A549 (cell line): ENCODE results near the gene RFX3. TPM values are rescaled to one million over a fixed set of nuclear protein-coding genes. Genes with fewer than 3 reads are reported as not detected.
A peak's percentile ranks its signal among the peaks of the same experiment; 100 is the strongest.

Source experiments
- ATAC-seq, 2 experiments: fragments of 200-7000 bp in 1 of 2; fragments of >200 bp in 1 of 2; cut with Nextera tagmentation in 1 of 2; cut with Tn5 transposase in 1 of 2; 3 replicates each; pipeline versions ENCODE4 v1.8.0 to v1.9.1; 2018 to 2020; ENCODE audit warnings: mild to moderate bottlenecking in 1 of 2, moderate library complexity in 1 of 2
- CTCF ChIA-PET: fragments of 300-600 bp; sonication (Branson Sonifier 250); formaldehyde crosslinking; extraction: SDS; loops from one replicate; lab custom pipeline; 2021; ENCODE audit warnings: antibody characterized with exemption, inconsistent platforms; lab: Yijun Ruan, JAX
- POLR2A ChIA-PET: fragments of 350-600 bp; formaldehyde crosslinking; extraction: SDS; loops from one replicate; lab custom pipeline; 2021; ENCODE audit warnings: antibody characterized with exemption, inconsistent platforms; lab: Yijun Ruan, JAX
- DNase-seq, 2 experiments: peaks; one replicate each; pipeline versions ENCODE4 v3.0.0 to v3.0.0-alpha.2; 2011 to 2016; ENCODE audit warnings: low read depth in 1 of 2, low spot score in 1 of 2
- FAIRE-seq: peaks from 2 replicates; lab custom pipeline; 2011; peaks lifted over from hg19 to GRCh38; lab: Jason Lieb, UNC
- H3K27ac ChIP-seq, 2 experiments: fragments of >200 bp; sonication (Bioruptor Twin); formaldehyde crosslinking; 3 replicates each; pipeline ENCODE4 v1.5.1; 2016 to 2017
- H3K4me1 ChIP-seq: fragments of >200 bp; sonication (Bioruptor Twin); formaldehyde crosslinking; 3 replicates; pipeline ENCODE4 v1.6.1; 2016
- H3K4me2 ChIP-seq: fragments of >200 bp; sonication (Bioruptor Twin); formaldehyde crosslinking; 3 replicates; pipeline ENCODE4 v1.6.1; 2016
- H3K4me3 ChIP-seq: fragments of >200 bp; sonication (Bioruptor Twin); formaldehyde crosslinking; 3 replicates; pipeline ENCODE4 v1.5.1; 2016
- H3K9me3 ChIP-seq: fragments of >200 bp; sonication (Bioruptor Twin); formaldehyde crosslinking; 3 replicates; pipeline ENCODE4 v1.6.1; 2016
- BHLHE40 ChIP-seq: IDR thresholded peaks from 2 replicates; pipeline ENCODE4 v1.6.1; 2012; ENCODE audit warnings: low read depth, low read length, inconsistent platforms
- CEBPB ChIP-seq, 2 experiments: fragments of >200 bp in 1 of 2; sonication (Bioruptor Twin) in 1 of 2; formaldehyde crosslinking in 1 of 2; IDR thresholded peaks; 2 replicates each; pipeline ENCODE4 v1.6.1; 2012 to 2016
- CHD4 ChIP-seq: fragments of 200-600 bp; sonication (generic); IDR thresholded peaks from 2 replicates; pipeline ENCODE4 v1.6.1; 2016; ENCODE audit warnings: antibody characterized with exemption, mild to moderate bottlenecking, borderline replicate concordance
- EHMT2 ChIP-seq: fragments of 200-600 bp; sonication (generic); IDR thresholded peaks from 2 replicates; pipeline ENCODE4 v1.6.1; 2016; ENCODE audit warnings: antibody characterized with exemption, low read depth, mild to moderate bottlenecking, moderate library complexity
- ESRRA ChIP-seq: fragments of 150-350 bp; IDR thresholded peaks from 2 replicates; pipeline ENCODE4 v1.6.1; 2014; ENCODE audit warnings: mild to moderate bottlenecking, low read length, borderline replicate concordance
- FOSB ChIP-seq: fragments of 250-450 bp; sonication (Bioruptor Pico); IDR thresholded peaks from 2 replicates; pipeline ENCODE4 v1.5.0; 2020; ENCODE audit warnings: mild to moderate bottlenecking, moderate library complexity
- FOXS1 ChIP-seq: fragments of 250-450 bp; sonication (Bioruptor Pico); IDR thresholded peaks from 2 replicates; pipeline ENCODE4 v1.5.0; 2020; ENCODE audit warnings: mild to moderate bottlenecking, moderate library complexity
- GATA3 ChIP-seq: IDR thresholded peaks from 2 replicates; pipeline ENCODE4 v1.6.1; 2012; ENCODE audit warnings: borderline replicate concordance
- HEYL ChIP-seq: fragments of 250-450 bp; sonication (Bioruptor Pico); IDR thresholded peaks from 2 replicates; pipeline ENCODE4 v1.8.0; 2021; ENCODE audit warnings: mild to moderate bottlenecking, moderate library complexity
- HOXB13 ChIP-seq: fragments of 250-450 bp; sonication (Bioruptor Pico); IDR thresholded peaks from 2 replicates; pipeline ENCODE4 v1.5.0; 2020; ENCODE audit warnings: low read depth, mild to moderate bottlenecking, moderate library complexity
- JUN ChIP-seq, 2 experiments: fragments of >200 bp; sonication (Bioruptor Twin); formaldehyde crosslinking; IDR thresholded peaks; 2 replicates in 1 of 2; 3 replicates in 1 of 2; pipeline ENCODE4 v1.6.1; 2016 to 2017
- KDM1A ChIP-seq: fragments of 200-600 bp; sonication (generic); IDR thresholded peaks from 2 replicates; pipeline ENCODE4 v1.6.1; 2016; ENCODE audit warnings: low read depth, mild to moderate bottlenecking
- KDM5A ChIP-seq: fragments of 200-600 bp; sonication (generic); IDR thresholded peaks from 2 replicates; pipeline ENCODE4 v1.6.1; 2016; ENCODE audit warnings: antibody characterized with exemption, mild to moderate bottlenecking
- NFE2L2 ChIP-seq: fragments of 150-350 bp; conservative IDR thresholded peaks from 2 replicates; pipeline ENCODE4 v1.6.1; 2014; ENCODE audit warnings: low read length
- NR3C1 ChIP-seq: fragments of >200 bp; sonication (Bioruptor Twin); formaldehyde crosslinking; IDR thresholded peaks from 3 replicates; pipeline ENCODE4 v1.6.1; 2017
- PHF8 ChIP-seq: fragments of 200-600 bp; sonication (generic); IDR thresholded peaks from 2 replicates; pipeline ENCODE4 v1.6.1; 2016; ENCODE audit warnings: low read depth, mild to moderate bottlenecking, antibody characterized with exemption, moderate library complexity, borderline replicate concordance
- POLR2A ChIP-seq: IDR thresholded peaks from 2 replicates; pipeline ENCODE4 v1.6.1; 2012; ENCODE audit warnings: mild to moderate bottlenecking, low read length
- RARB ChIP-seq: fragments of 250-450 bp; sonication (Bioruptor Pico); IDR thresholded peaks from 2 replicates; pipeline ENCODE4 v1.8.0; 2021; ENCODE audit warnings: mild to moderate bottlenecking, moderate library complexity
- RCOR1 ChIP-seq: fragments of 150-350 bp; IDR thresholded peaks from 2 replicates; pipeline ENCODE4 v1.6.1; 2014; ENCODE audit warnings: antibody characterized with exemption, low read length, low read depth
- RFX5 ChIP-seq: fragments of 450-650 bp; IDR thresholded peaks from 2 replicates; pipeline ENCODE4 v1.7.1; 2014; ENCODE audit warnings: antibody characterized with exemption, mild to moderate bottlenecking, moderate library complexity
- SMC3 ChIP-seq: fragments of >200 bp; sonication (Bioruptor Twin); formaldehyde crosslinking; IDR thresholded peaks from 3 replicates; pipeline ENCODE4 v1.6.1; 2018; ENCODE audit warnings: inconsistent platforms
- ZC3H11A ChIP-seq: fragments of 450-650 bp; IDR thresholded peaks from 2 replicates; pipeline ENCODE4 v1.6.1; 2014; ENCODE audit warnings: antibody characterized with exemption, mild to moderate bottlenecking
- WGBS: methylation state at CpG from one replicate; pipeline ENCODE4 v1.1.6; 2017; ENCODE audit errors: missing lambda C conversion rate; 5-methylcytosine and 5-hydroxymethylcytosine counted together
- polyA plus RNA-seq, 4 experiments: library from polyadenylated mRNA; depleted of rRNA in 3 of 4; stranded (reverse); fragments of >200 nt; fragmentation: RNase III in 1 of 4; extraction: RNeasy Plus Mini Kit Qiagen cat#74134 plus additional on column Dnase treatment in 1 of 4; gene quantifications; 2 replicates in 3 of 4; 3 replicates in 1 of 4; pipeline ENCODE4 v1.2.3, GENCODE V29; 2011 to 2017
- TF ChIP-seq, protein P1 (sequence below): IDR thresholded peaks from 2 replicates; pipeline ENCODE4 v1.6.1; 2012; ENCODE audit warnings: low read depth, borderline replicate concordance
- TF ChIP-seq, protein P2 (sequence below): IDR thresholded peaks from 2 replicates; pipeline ENCODE4 v1.6.1; 2012
- TF ChIP-seq, protein P3 (sequence below): IDR thresholded peaks from 2 replicates; pipeline ENCODE4 v1.6.1; 2012
- TF ChIP-seq, protein P4 (sequence below): fragments of >200 bp; sonication (Bioruptor Twin); formaldehyde crosslinking; IDR thresholded peaks from 2 replicates; pipeline ENCODE4 v1.6.1; 2016

RFX3 gene
- polyA plus RNA-seq, 2 of the 4 experiments (the other 2 are of a cell fraction) = 1.3 to 7.9 TPM

DNA sequence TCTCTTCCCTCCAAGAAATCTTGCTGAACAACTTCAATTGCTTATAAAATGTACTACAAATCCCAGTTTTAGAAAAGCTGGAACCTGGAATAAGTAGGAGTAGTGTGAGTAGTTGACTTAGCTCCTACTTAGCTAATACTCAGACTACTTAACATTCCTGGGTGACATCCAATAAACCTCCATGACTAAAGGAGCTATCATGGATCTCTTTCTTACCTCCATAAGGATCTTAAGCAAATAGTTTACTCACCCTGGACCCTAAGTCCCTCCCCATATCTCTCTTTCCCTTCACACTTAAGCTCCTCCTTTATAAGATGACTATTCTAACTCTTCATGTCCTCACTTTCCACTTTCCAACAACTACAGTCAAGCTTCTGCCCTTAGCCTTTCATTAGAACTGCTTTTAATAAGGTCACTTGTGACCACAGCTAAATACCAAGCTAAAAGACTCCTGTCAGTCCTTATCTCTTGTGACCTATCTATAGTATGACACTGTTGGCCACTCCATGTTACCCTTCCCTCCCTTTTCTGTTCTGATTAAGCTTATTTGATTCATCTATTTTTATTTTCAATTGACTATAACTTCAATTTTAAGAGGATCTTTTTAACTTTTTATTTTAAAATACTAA, 194.9 kb downstream of the RFX3 start:
- CTCF ChIA-PET = interaction anchor here (0.8 to 1.4 kb wide), 5 partner anchors 13 to 1037 kb away, joined by 3 to 4 read pairs (median 3); no protein-coding TSS in a partner anchor
- FAIRE-seq (no peak), ATAC-seq (peak; percentile 77), DNase-seq (peak; percentile 6 to 37)
- no peaks in the 10 kb centered on the region for H3K9me3 ChIP-seq
- no peak overlapping the region for H3K27ac ChIP-seq
- peaks cover 12% of the 10 kb centered on the region; the same call in 2 of the 3 replicates for H3K4me1 ChIP-seq
- H3K4me3 ChIP-seq = no peak overlapping the region
- POLR2A ChIA-PET = no interaction called here
- TF ChIP-seq RCOR1 = no peak
- no peak for TF ChIP-seq HOXB13
- no peak for TF ChIP-seq KDM5A
- no peak for TF ChIP-seq KDM1A
- no peak for TF ChIP-seq ESRRA
- TF ChIP-seq, protein P1, sequence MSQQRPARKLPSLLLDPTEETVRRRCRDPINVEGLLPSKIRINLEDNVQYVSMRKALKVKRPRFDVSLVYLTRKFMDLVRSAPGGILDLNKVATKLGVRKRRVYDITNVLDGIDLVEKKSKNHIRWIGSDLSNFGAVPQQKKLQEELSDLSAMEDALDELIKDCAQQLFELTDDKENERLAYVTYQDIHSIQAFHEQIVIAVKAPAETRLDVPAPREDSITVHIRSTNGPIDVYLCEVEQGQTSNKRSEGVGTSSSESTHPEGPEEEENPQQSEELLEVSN = no peak
- no peak for TF ChIP-seq JUN (IDR thresholded peaks at IDR 0.05)
- no peak for TF ChIP-seq EHMT2
- TF ChIP-seq, protein P2, sequence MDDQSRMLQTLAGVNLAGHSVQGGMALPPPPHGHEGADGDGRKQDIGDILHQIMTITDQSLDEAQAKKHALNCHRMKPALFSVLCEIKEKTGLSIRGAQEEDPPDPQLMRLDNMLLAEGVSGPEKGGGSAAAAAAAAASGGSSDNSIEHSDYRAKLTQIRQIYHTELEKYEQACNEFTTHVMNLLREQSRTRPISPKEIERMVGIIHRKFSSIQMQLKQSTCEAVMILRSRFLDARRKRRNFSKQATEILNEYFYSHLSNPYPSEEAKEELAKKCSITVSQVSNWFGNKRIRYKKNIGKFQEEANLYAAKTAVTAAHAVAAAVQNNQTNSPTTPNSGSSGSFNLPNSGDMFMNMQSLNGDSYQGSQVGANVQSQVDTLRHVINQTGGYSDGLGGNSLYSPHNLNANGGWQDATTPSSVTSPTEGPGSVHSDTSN = no peak
- TF ChIP-seq NR3C1 = no peak
- TF ChIP-seq ZC3H11A = no peak
- TF ChIP-seq CHD4 = no peak
- H3K4me2 ChIP-seq = no peak overlapping the region

DNA sequence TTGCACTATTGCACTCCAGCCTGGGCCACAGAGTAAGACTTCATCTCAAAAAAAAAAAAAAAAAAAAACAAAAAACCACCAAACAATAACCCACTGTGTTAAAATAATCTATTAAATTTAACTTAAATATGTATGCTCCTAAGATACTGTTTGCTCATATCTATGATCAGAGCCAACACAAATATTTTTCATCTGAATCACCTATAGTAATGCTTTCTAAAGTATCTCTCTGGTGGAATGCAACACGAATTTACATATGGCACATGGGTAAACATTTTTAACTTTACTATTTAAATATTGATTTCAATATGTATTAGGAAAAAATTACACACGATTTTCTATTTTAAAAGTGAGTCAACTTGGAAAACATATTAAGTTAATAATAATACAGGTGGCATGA, 196.4 kb downstream of the RFX3 start:
- no peak for ATAC-seq
- CTCF ChIA-PET = interaction anchor here (1.4 kb wide), 1 partner anchor 1038 kb away, joined by 3 read pairs; no protein-coding TSS in a partner anchor
- TF ChIP-seq FOSB (no peak), NFE2L2 (no peak), RFX5 (no peak), POLR2A (no peak), GATA3 (no peak), ESRRA (no peak), SMC3 (no peak), PHF8 (no peak), FOXS1 (CRISPR knock-in tag) (no peak), RARB (CRISPR knock-in tag) (no peak), BHLHE40 (no peak), ZC3H11A (no peak), HEYL (CRISPR knock-in tag) (no peak), CEBPB (IDR thresholded peaks at IDR 0.05) (no peak)
- TF ChIP-seq, protein P3, sequence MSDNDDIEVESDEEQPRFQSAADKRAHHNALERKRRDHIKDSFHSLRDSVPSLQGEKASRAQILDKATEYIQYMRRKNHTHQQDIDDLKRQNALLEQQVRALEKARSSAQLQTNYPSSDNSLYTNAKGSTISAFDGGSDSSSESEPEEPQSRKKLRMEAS = no peak
- TF ChIP-seq, protein P4, sequence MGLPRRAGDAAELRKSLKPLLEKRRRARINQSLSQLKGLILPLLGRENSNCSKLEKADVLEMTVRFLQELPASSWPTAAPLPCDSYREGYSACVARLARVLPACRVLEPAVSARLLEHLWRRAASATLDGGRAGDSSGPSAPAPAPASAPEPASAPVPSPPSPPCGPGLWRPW = no peak
- Histone ChIP-seq H3K9me3 (no peaks in the 10 kb centered on the region), H3K27ac (no peak overlapping the region), H3K4me1 (peaks cover 12% of the 10 kb centered on the region; the same call in 2 of the 3 replicates), H3K4me2 (no peak overlapping the region), H3K4me3 (no peak overlapping the region)
- WGBS = 7% methylated on average over 2 of the region's 2 CpGs
- DNase-seq = no peak
- POLR2A ChIA-PET = no interaction called here
- no peak for FAIRE-seq
